ENCODE data around the gene ZCCHC8.

Gene ZCCHC8

GRCh38 chr12:122427403-122427802, 73.3 kb downstream of the ZCCHC8 start:
- DNase-seq (ENCODE audit: low spot score), result no peak

GRCh38 chr12:122423258-122424165, 77.2 kb downstream of the ZCCHC8 start:
- DNase-seq (ENCODE audit: low spot score), result peak; percentile 33

- no peak for DNase-seq (ENCODE audit: low spot score)
Measured at GRCh38 chr12:122422730-122423257, 77.9 kb downstream of the ZCCHC8 start.

- DNase-seq (ENCODE audit: low spot score), result no peak
Measured at GRCh38 chr12:122421821-122422729, 78.7 kb downstream of the ZCCHC8 start, which contains the start of gene CLIP1. Gene CLIP1 (minus strand): TSS chr12:122422669. CDS start chr12:122380452, 42,217 bp downstream.
